GM12892 (cell line): Measurements from ENCODE around the gene ATP5F1E.

Experiments used
- POLR2A ChIP-seq: IDR thresholded peaks from 2 replicates; pipeline ENCODE4 v1.6.1; 2011; ENCODE audit warnings: low read depth, low read length, control low read depth
- POLR2AphosphoS5 ChIP-seq: IDR thresholded peaks from 2 replicates; pipeline ENCODE4 v1.6.1; 2011; ENCODE audit warnings: low read depth, low read length, control low read depth

- TF ChIP-seq POLR2AphosphoS5 (no peak), POLR2A (no peak)
These were observed 39.1 kb upstream of the ATP5F1E start for GRCh38 chr20:59071216-59071615.
